HL-60 (cell line): Measurements from ENCODE around the gene SEC23A.
"Not testable (repeated sequence)": the region's sequence is repeated elsewhere in the genome, so short reads cannot be mapped to it uniquely, and the experiment has no call there.

Source experiments
- DNase-seq, 2 experiments: peaks; one replicate each; pipeline ENCODE4 v3.0.0-alpha.2; 2010 to 2020; ENCODE audit warnings: low read depth in 1 of 2, low spot score in 1 of 2
- H3K27ac ChIP-seq: fragments of 250-450 bp; sonication (Bioruptor Pico); replicated peaks from 2 replicates; pipeline ENCODE4 v1.5.1; 2020; ENCODE audit warnings: mild to moderate bottlenecking, moderate library complexity
- H3K27me3 ChIP-seq: fragments of 250-450 bp; sonication (Bioruptor Pico); 2 replicates; pipeline ENCODE4 v1.5.1; 2021; ENCODE audit warnings: mild to moderate bottlenecking, moderate library complexity; ENCODE audit not compliant: insufficient read depth, poor library complexity, severe bottlenecking
- H3K4me3 ChIP-seq: replicated peaks from 2 replicates; pipeline ENCODE4 v1.5.1; 2011; ENCODE audit warnings: mild to moderate bottlenecking, control low read depth, low read length; ENCODE audit not compliant: insufficient read depth
- GABPA ChIP-seq: IDR thresholded peaks from 2 replicates; pipeline ENCODE4 v1.6.1; 2012; ENCODE audit warnings: low read depth
- POLR2AphosphoS5 ChIP-seq: IDR thresholded peaks from 2 replicates; pipeline ENCODE4 v1.6.1; 2012; ENCODE audit warnings: low read depth
- SPI1 ChIP-seq: IDR thresholded peaks from 2 replicates; pipeline ENCODE4 v1.6.1; 2012; ENCODE audit warnings: low read depth, mild to moderate bottlenecking, borderline replicate concordance
- TF ChIP-seq, protein P1 (sequence below): IDR thresholded peaks from one replicate; pipeline ENCODE4 v1.5.1; 2011; ENCODE audit warnings: low read length, control low read depth, inconsistent platforms; ENCODE audit not compliant: insufficient read depth
- TF ChIP-seq, protein P2 (sequence below): IDR thresholded peaks from 2 replicates; pipeline ENCODE4 v1.6.1; 2012; ENCODE audit warnings: low read depth; ENCODE audit not compliant: insufficient replicate concordance

The SEC23A gene

DNA sequence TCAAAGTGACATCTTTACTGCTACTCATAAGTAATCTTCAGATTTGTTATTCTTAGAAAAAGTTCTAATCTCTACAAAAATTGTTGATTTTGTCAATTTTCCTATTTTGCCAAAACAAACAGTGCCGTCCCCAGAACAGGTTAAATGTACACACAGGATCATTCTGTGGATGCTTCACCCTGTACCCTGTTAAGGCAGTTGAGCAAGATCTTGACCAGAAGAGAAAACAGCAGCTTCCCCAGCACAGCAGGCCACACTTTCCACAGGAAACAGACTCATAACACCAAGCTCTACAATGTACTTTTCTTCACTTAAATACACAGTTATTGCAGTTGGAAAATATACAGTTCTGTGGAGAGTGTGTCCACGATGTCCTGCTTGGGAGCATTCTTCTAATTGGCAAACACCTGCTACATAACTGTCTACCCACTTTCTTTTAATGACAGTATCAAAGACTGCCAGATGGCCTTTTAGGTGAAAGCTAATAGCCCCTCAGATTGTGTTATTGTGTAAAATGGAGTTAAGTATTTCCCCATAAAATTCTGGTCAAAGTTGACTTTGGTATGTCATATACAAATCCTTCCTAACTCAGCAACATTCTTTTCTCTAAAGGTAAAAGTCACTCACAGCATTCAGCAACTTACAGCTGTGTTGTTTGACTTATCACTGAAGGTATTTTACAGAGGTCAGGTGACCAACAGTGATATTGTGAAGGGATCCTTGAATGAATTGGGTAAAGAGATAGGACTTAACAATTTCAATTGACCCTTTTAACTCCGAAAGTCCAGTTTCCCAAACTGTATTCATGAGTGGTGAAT lies 77.0 kb downstream of the SEC23A start:
- H3K27ac ChIP-seq: no peak overlapping the region
- H3K4me3 ChIP-seq: no peak overlapping the region
- H3K27me3 ChIP-seq: no peaks in the 10 kb centered on the region
- TF ChIP-seq GABPA (no peak), POLR2AphosphoS5 (no peak), SPI1 (no peak)
- TF ChIP-seq, protein P1, sequence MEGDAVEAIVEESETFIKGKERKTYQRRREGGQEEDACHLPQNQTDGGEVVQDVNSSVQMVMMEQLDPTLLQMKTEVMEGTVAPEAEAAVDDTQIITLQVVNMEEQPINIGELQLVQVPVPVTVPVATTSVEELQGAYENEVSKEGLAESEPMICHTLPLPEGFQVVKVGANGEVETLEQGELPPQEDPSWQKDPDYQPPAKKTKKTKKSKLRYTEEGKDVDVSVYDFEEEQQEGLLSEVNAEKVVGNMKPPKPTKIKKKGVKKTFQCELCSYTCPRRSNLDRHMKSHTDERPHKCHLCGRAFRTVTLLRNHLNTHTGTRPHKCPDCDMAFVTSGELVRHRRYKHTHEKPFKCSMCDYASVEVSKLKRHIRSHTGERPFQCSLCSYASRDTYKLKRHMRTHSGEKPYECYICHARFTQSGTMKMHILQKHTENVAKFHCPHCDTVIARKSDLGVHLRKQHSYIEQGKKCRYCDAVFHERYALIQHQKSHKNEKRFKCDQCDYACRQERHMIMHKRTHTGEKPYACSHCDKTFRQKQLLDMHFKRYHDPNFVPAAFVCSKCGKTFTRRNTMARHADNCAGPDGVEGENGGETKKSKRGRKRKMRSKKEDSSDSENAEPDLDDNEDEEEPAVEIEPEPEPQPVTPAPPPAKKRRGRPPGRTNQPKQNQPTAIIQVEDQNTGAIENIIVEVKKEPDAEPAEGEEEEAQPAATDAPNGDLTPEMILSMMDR: no peak
- TF ChIP-seq, protein P2, sequence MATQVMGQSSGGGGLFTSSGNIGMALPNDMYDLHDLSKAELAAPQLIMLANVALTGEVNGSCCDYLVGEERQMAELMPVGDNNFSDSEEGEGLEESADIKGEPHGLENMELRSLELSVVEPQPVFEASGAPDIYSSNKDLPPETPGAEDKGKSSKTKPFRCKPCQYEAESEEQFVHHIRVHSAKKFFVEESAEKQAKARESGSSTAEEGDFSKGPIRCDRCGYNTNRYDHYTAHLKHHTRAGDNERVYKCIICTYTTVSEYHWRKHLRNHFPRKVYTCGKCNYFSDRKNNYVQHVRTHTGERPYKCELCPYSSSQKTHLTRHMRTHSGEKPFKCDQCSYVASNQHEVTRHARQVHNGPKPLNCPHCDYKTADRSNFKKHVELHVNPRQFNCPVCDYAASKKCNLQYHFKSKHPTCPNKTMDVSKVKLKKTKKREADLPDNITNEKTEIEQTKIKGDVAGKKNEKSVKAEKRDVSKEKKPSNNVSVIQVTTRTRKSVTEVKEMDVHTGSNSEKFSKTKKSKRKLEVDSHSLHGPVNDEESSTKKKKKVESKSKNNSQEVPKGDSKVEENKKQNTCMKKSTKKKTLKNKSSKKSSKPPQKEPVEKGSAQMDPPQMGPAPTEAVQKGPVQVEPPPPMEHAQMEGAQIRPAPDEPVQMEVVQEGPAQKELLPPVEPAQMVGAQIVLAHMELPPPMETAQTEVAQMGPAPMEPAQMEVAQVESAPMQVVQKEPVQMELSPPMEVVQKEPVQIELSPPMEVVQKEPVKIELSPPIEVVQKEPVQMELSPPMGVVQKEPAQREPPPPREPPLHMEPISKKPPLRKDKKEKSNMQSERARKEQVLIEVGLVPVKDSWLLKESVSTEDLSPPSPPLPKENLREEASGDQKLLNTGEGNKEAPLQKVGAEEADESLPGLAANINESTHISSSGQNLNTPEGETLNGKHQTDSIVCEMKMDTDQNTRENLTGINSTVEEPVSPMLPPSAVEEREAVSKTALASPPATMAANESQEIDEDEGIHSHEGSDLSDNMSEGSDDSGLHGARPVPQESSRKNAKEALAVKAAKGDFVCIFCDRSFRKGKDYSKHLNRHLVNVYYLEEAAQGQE: no peak
- DNase-seq: peak in 1 of 2 experiments; percentile 15

DNA sequence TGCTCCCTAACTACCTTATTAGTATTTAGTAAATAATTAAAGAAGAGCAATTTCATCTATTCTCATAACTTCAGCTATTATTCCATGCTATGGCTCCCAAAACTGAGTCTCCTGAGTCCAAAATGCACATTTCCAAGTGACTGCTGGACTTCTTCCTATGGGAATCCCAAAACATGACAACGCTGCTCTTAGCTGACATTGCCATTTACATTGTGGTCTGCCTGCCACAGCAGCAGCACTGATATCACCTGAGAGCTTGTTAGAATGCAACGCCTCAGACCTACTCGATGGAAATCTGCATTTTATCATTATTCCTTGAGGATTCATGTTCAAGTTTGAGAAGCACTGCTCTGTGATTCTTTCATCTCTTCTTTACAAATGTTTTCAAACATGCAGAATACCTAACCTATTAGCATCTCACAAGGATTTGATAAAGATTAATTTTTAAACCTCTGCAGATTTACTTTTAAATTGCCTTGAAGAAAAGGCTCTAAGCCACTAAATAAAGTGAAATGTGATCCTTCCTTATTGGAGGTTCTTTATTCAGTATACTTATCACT lies 77.7 kb downstream of the SEC23A start:
- no peak for DNase-seq
- H3K27ac ChIP-seq: no peak overlapping the region
- no peaks in the 10 kb centered on the region for H3K27me3 ChIP-seq
- TF ChIP-seq SPI1: no peak
- TF ChIP-seq GABPA: no peak
- TF ChIP-seq, protein P2: no peak
- TF ChIP-seq, protein P1: no peak
- H3K4me3 ChIP-seq: no peak overlapping the region

DNA sequence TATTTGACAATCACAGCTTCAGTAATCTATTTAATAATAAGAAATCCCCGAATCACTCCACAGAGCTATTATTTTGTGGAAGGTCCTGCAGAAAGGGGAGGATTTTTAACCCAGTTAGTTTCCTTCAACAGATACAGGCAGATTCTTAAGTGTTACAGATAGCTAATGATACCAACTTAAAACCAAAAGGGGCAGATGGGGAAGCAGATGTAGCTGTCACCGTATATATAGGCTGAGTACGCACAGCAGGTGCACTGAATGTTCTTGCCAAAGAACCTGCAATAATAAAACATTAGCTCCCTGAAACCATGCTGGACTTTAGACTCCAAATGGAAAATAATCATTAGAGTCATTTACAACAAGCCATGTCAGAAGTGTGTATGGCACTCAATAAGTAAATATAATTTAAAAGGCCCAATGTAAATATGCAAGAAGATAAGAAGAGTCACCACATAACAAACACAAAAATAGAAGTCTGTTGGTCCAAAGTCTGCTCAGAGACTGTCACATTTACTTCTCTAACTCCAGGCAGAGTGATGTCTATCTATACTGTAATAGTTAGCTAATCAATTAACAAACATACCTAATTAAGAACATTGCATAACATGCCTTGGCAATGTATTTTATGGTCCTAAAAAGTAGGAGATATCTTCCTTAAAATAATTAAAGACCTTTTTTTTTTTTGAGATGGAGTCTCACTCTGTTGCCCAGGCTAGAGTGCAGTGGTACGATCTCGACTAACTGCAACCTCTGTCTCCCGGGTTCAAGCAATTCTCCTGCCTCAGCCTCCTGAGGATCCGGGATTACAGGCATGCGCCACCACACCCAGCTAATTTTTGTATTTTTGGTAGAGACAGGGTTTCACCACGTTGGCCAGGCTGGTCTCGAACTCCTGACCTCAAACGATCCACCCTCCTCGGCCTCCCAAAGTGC lies 78.8 kb downstream of the SEC23A start:
- no peak for TF ChIP-seq POLR2AphosphoS5
- no peak for TF ChIP-seq SPI1
- TF ChIP-seq, protein P2: no peak
- no peak for TF ChIP-seq GABPA
- TF ChIP-seq, protein P1: no peak
- DNase-seq: no peak
- no peak overlapping the region for H3K4me3 ChIP-seq

DNA sequence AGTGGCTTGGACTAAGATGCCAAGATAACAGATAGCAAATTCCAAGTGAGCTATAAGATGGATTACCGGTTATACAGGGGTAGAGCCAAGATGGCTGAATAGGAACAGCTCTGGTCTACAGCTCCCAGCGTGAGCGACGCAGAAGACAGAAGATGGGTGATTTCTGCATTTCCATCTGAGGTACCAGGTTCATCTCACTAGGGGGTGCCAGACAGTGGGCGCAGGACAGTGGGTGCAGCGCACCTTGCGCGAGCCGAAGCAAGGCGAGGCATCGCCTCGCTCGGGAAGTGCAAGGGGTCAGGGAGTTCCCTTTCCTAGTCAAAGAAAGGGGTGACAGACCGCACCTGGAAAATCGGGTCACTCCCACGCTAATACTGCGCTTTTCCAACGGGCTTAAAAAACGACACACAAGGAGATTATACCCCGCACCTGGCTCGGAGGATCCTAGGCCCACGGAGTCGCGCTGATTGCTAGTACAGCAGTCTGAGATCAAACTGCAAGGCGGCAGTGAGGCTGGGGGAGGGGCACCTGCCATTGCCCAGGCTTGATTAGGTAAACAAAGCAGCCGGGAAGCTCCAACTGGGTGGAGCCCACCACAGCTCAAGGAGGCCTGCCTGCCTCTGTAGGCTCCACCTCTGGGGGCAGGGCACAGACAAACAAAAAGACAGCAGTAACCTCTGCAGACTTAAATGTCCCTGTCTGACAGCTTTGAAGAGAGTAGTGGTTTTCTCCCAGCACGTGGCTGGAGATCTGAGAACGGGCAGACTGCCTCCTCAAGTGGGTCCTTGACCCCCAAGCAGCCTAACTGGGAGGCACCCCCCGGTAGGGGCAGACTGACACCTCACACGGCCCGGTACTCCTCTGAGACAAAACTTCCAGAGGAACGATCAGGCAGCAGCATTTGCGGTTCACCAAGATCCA lies 85.7 kb downstream of the SEC23A start:
- H3K4me3 ChIP-seq, H3K27ac ChIP-seq, DNase-seq, H3K27me3 ChIP-seq: not testable (repeated sequence)

More for the DNA sequence above, 78.8 kb downstream of the SEC23A start:
- Histone ChIP-seq H3K27me3 (no peaks in the 10 kb centered on the region), H3K27ac (no peak overlapping the region)
